ENCODE data around the gene TRIM66.

The TRIM66 gene

DNA sequence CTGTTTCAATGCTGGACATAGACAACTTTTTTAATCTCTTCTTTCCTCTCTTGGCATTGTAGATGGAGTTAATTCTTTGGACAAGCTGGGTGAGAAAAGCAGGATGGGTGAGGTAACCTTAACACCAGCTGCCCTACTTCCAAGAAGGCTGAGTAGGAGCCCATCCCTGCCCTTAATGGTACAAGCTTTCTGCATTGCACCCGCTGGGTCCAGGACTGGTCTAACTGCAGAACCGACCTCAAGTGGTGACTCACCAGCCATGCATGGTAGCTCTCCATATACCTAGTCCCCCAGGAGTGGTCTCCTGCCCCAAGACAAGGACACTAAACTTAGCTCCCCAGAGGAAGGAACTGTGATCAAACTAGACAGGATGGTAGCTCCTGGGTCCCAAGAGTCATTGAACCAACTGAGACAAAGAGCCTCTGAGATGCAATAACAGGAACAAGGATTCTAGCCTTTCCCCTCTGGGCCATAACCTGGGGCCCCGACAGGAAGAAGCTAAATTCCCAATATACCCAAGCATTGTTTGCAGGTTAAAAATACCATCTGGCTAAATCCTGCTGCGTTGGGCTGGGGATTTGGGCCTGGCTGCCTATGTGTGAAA, 32.3 kb upstream of the TRIM66 start:
- DNase-seq: no peak

DNA sequence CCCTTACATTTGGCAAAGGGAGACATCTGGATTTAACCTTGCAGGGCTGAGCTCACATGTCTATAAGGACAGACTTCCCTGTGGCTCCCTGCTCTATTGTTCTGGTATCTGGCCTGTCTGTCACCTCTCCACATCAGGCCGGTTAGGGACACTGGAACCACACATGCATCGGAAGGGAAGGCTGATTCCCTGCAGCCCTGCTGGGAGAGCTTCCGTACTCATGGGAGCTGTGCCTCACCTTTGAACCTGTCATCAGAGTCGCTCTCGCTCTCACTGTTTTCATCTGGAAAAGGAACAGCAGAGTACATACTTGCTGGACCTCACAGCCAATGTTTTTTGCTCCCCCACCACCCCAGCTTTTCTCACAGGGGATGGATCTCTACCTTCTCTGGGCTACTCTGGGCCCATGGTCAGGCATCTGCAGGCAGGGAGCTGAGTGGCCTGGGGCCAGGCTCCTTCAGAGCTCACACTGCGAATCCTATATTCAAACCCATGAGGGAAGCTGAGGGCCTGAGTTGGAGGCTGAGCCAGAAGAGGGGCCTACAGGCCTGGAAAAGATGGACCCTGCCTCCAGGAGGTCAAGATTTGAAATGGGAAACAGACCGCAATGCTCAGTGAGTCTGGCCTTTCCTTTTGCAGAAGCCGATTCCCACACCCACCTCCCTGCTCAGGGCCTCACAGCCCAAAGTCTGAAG, 31.4 kb upstream of the TRIM66 start:
- no peak for DNase-seq

DNA sequence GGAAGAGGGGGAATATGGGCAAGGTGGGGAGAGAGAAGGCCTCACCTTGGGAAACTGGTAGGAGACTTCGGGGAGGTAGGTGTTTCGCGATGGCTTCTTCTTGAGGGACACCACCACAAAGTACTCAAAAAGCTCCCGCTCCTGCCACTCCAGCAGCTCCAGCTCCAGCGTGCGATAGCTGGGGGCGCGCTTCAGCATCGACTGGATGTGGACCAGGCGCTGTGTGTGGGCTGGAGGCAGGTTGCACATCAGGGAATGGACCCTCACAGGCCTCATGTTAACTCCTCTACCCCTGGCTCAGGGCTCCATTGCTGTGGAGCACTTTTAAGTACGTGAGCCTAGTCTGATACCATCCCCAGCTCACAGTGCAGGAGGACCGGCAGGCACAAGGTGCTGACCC, 30.0 kb upstream of the TRIM66 start:
- DNase-seq: no peak

DNA sequence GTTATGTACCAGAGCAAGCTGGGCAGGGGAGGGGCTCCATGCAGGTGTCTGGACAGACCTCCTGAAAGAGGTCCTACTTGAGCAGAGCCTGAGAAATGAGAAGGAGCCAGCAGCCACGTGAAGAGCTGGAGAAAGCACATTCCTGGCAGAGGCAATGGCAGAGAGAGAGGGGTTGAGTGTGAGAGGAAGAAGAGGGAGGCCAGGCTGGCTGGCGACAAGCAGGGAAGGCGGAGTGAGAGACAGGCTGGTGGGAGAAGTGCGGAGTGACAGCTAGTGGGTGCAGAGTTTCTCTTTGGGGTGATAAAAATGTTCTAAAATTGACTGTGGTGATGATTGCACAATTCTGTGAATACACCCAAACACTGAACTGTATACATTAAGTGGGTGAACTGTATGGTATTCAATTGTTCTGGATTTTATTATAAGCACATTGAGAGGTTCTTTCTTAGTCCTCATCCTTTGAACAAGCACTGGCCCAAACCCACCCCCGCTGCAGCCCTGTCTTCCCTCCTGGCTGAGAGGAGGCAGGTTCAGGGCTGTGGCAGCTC, 29.5 kb upstream of the TRIM66 start:
- DNase-seq: no peak

DNA sequence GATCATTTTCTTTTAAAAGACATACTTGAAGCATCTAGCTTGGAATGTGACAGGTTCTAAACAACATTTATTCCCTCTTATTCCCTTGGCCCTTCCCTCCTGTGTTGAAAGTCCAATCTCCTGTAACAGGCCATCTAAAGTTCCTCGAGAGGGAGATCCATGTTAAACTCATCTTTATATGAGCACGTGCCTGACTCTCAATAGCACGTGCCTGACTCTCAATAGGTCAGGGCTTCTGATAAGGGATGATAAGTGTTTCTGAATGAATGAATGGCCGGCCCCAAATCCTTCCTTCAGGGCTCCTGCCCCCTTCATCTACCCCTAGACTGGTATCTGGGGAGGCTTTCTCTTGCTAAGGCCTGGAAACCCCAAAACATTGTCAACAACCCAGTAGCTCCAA, 27.3 kb upstream of the TRIM66 start:
- no peak for DNase-seq

- no peak for DNase-seq
Measured at GRCh38 chr11:8709002-8709672, 26.7 kb upstream of the TRIM66 start.

- DNase-seq: no peak
Measured at GRCh38 chr11:8707541-8708191, 25.2 kb upstream of the TRIM66 start.

- no peak for DNase-seq
Measured at GRCh38 chr11:8706673-8707432, 24.4 kb upstream of the TRIM66 start.

DNA sequence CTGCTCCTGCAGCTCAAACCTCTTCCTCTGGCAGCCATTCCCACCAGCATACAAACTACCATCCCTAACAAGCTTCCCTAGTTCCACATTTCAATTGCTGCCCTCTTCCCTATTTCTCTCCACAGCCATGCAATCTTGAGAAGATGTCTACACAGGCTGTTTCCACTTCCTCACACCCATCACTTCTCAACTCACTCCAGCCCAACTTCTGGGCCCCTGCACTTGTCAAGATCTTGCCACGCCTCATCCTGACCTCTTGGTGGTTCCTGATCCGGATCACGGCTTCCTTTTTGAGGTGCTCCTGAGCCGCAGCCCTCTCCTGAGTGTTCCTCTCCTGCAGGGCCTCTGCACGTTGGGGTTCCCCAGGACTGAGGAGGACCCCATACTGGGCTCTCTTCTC, 22.7 kb upstream of the TRIM66 start:
- DNase-seq: no peak

- DNase-seq: no peak
Measured at GRCh38 chr11:8704136-8704535, 21.7 kb upstream of the TRIM66 start.

GRCh38 chr11:8702598-8702915, 20.1 kb upstream of the TRIM66 start:
- DNase-seq: no peak

- no peak for DNase-seq
Measured at GRCh38 chr11:8701891-8702597, 19.6 kb upstream of the TRIM66 start.

GRCh38 chr11:8699903-8700302, 17.4 kb upstream of the TRIM66 start:
- no peak for DNase-seq

DNA sequence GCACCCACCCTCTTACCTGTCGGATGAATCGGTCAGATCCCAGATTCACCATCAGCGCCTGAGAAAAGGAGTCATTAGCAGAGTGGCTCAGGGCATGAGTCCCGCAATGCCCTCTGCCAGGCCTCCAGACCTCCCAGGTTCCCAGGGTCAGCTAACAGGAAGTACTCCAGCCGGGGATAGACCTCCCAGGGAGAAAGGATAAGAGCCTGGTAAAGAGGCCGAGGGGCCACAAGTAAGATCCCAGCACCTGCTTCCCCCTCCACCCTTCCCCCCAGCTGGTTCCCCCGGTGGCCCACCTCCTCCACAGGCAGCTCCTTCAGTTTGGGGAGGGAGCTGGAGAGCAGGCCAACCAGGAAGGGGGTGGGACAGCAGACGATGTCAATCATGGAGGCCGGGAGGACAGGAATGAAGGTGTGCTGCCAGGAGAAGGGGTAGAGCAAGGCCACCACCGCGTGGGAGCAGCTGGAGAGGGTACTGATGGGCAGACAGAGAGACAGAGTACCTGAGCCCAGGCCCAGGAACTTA, 16.5 kb upstream of the TRIM66 start:
- no peak for DNase-seq

- no peak for DNase-seq
Measured at GRCh38 chr11:8698379-8698851, 15.9 kb upstream of the TRIM66 start.

DNA sequence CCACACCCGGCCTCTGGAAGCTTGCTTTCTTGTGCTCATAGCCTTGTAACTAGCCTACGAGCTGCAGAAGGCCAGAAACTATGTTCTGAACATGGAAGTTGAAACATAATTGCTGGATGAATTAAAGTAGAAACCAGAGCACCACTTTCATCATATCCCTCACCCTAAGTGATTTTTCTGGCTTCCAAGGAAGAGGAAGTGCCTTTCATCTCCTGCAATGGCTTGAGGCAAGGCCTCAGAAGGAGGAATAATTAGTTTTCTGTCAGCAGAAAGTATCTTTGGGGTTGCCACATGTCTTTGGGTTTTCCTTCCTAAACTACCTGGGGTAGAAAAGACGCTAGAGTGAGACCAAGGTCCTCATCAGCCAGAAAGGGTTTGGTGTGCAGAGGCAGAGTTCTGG, 14.6 kb upstream of the TRIM66 start:
- DNase-seq: no peak

- no peak for DNase-seq
Measured at GRCh38 chr11:8694137-8694536, 11.7 kb upstream of the TRIM66 start.

- DNase-seq: no peak
Measured at GRCh38 chr11:8693555-8693954, 11.1 kb upstream of the TRIM66 start.

- no peak for DNase-seq
Measured at GRCh38 chr11:8693010-8693551, 10.6 kb upstream of the TRIM66 start.

- DNase-seq: no peak
Measured at GRCh38 chr11:8692417-8692816, 10.0 kb upstream of the TRIM66 start.

DNA sequence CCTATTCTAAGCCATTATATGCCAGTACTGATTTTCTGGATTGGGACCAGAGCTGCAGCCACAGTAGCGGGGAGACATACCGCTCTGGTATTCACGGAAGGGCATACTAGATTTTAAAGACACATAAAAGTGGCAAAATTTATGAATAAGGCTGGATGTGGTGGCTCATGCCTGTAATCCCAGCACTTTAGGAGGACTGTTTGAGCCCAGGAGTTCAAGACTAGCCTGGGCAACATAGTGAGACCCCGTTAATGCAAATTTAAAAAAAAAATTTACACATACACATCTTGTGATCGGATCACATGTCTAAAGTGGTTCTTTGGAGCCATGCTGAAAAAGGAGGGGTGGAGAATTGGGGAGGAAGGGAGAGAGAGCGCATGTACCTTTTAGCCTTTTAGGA, 9.1 kb upstream of the TRIM66 start:
- DNase-seq: no peak
